Uterus (tissue), 2 donors: ENCODE results near the gene CEP112.

Source experiments
- CTCF ChIP-seq, 4 experiments: fragments of 200-600 bp in 2 of 4; fragments of 450-650 bp in 2 of 4; sonication (generic) in 2 of 4; IDR thresholded peaks; one replicate each; pipeline ENCODE4 v1.5.1; 2016 to 2019; ENCODE audit warnings: antibody characterized with exemption in 4 of 4, mild to moderate bottlenecking in 2 of 4, moderate library complexity in 1 of 4
- POLR2A ChIP-seq, 2 donors: fragments of 450-650 bp; IDR thresholded peaks; one replicate each; pipeline ENCODE4 v1.6.1; 2016; ENCODE audit warnings: antibody characterized with exemption in 2 of 2, mild to moderate bottlenecking in 1 of 2, moderate library complexity in 1 of 2

- TF ChIP-seq CTCF (IDR thresholded peaks at IDR 0.05) = no peak
- no peak for TF ChIP-seq POLR2A (IDR thresholded peaks at IDR 0.05)
Observed at GRCh38 chr17:66185862-66186261, 6.1 kb downstream of the CEP112 start.
